SK-N-SH (cell line): ENCODE data around the gene HOXD10. TPM values are rescaled to one million over a fixed set of nuclear protein-coding genes. Genes with fewer than 3 reads are reported as not detected.
A peak's percentile ranks its signal among the peaks of the same experiment; 100 is the strongest.

Experiments used
- CTCF ChIA-PET: fragments of 300-600, 350-600 bp; formaldehyde crosslinking; extraction: SDS; loops from one replicate; lab custom pipeline; 2021; lab: Yijun Ruan, JAX
- POLR2A ChIA-PET: fragments of 350-600 bp; sonication (Branson Sonifier 250); formaldehyde crosslinking; extraction: SDS; loops from one replicate; lab custom pipeline; 2020; ENCODE audit warnings: antibody characterized with exemption, inconsistent platforms; lab: Yijun Ruan, JAX
- DNase-seq: peaks from one replicate; pipeline ENCODE4 v3.0.0; 2012
- H2AFZ ChIP-seq: fragments of 200-600 bp; sonication (generic); 2 replicates; pipeline ENCODE4 v1.8.1; 2016; ENCODE audit warnings: antibody characterized with exemption, mild to moderate bottlenecking, low read depth
- H3F3A ChIP-seq: fragments of 200-600 bp; sonication (generic); replicated peaks from 2 replicates; pipeline ENCODE3; 2016; ENCODE audit warnings: antibody characterized with exemption, mild to moderate bottlenecking; ENCODE audit not compliant: insufficient read depth
- H3K27ac ChIP-seq, 2 experiments: fragments of 200-500 bp in 1 of 2; fragments of 200-600 bp in 1 of 2; sonication (Bioruptor generic) in 1 of 2; sonication (generic), shearing (Covaris generic) in 1 of 2; 2 replicates each; pipeline versions ENCODE4 v1.5.1 to v1.6.1; 2014 to 2016; ENCODE audit warnings: low read depth in 2 of 2, inconsistent platforms in 1 of 2, low read length in 1 of 2, mild to moderate bottlenecking in 1 of 2, mixed read lengths in 1 of 2
- H3K27me3 ChIP-seq: fragments of 200-600 bp; sonication (generic), shearing (Covaris generic); 2 replicates; pipeline ENCODE4 v1.6.1; 2016; ENCODE audit warnings: mixed run types; ENCODE audit not compliant: insufficient read depth
- H3K36me3 ChIP-seq, 2 experiments: fragments of 200-500 bp in 1 of 2; fragments of 200-600 bp in 1 of 2; sonication (Bioruptor generic) in 1 of 2; sonication (generic) in 1 of 2; replicated peaks in 1 of 2; 2 replicates each; pipeline versions ENCODE3 to v1.5.1; 2014 to 2016; ENCODE audit warnings: low read length in 1 of 2, mild to moderate bottlenecking in 1 of 2; ENCODE audit not compliant: insufficient read depth in 2 of 2, control insufficient read depth in 1 of 2
- H3K4me1 ChIP-seq, 2 experiments: fragments of 200-500 bp in 1 of 2; fragments of 200-600 bp in 1 of 2; sonication (Bioruptor generic) in 1 of 2; sonication (generic), shearing (Covaris generic) in 1 of 2; 2 replicates each; pipeline versions ENCODE4 v1.5.1 to v1.6.1; 2014 to 2016; ENCODE audit warnings: low read depth in 1 of 2, low read length in 1 of 2, mixed run types in 1 of 2; ENCODE audit not compliant: insufficient read depth in 2 of 2, control insufficient read depth in 1 of 2
- H3K4me2 ChIP-seq: fragments of 200-600 bp; sonication (generic), shearing (Covaris generic); 2 replicates; pipeline ENCODE4 v1.6.1; 2017; ENCODE audit warnings: mixed run types
- H3K4me3 ChIP-seq, 2 experiments: fragments of 200-500 bp in 1 of 2; fragments of 200-600 bp in 1 of 2; sonication (Bioruptor generic) in 1 of 2; sonication (generic), shearing (Covaris generic) in 1 of 2; 2 replicates each; pipeline versions ENCODE4 v1.5.1 to v1.8.1; 2014 to 2016; ENCODE audit warnings: low read depth in 2 of 2, inconsistent platforms in 1 of 2, low read length in 1 of 2, mild to moderate bottlenecking in 1 of 2, mixed read lengths in 1 of 2, moderate library complexity in 1 of 2
- H3K79me2 ChIP-seq: fragments of 200-600 bp; sonication (generic); 2 replicates; pipeline ENCODE4 v1.8.1; 2017; ENCODE audit warnings: mild to moderate bottlenecking; ENCODE audit not compliant: insufficient read depth
- H3K9ac ChIP-seq: fragments of 200-600 bp; sonication (generic); 2 replicates; pipeline ENCODE4 v1.6.1; 2017; ENCODE audit warnings: mixed run types
- H3K9me2 ChIP-seq: fragments of 200-600 bp; sonication (generic); 2 replicates; pipeline ENCODE4 v1.6.1; 2017; ENCODE audit warnings: mixed run types
- H3K9me3 ChIP-seq: fragments of 200-600 bp; sonication (generic); 2 replicates; pipeline ENCODE4 v1.6.1; 2017; ENCODE audit warnings: mixed run types, mild to moderate bottlenecking, moderate library complexity
- H4K20me1 ChIP-seq: fragments of 200-600 bp; sonication (generic); 2 replicates; pipeline ENCODE4 v1.6.1; 2017; ENCODE audit warnings: mild to moderate bottlenecking, mixed run types; ENCODE audit not compliant: insufficient read depth
- CHD2 ChIP-seq: fragments of 150-350 bp; IDR thresholded peaks from 2 replicates; pipeline ENCODE4 v1.6.1; 2018; ENCODE audit warnings: low read length; ENCODE audit not compliant: partially characterized antibody
- ELF1 ChIP-seq: IDR thresholded peaks from 2 replicates; pipeline ENCODE4 v1.4.0; 2012
- EP300 ChIP-seq, 2 experiments: IDR thresholded peaks; 2 replicates each; pipeline versions ENCODE4 v1.4.0 to v1.6.1; 2012; ENCODE audit warnings: borderline replicate concordance in 1 of 2, low read depth in 1 of 2, low read length in 1 of 2
- EZH2phosphoT487 ChIP-seq: fragments of 200-600 bp; sonication (generic); IDR thresholded peaks from 2 replicates; pipeline ENCODE4 v1.6.1; 2017; ENCODE audit warnings: low read depth, mixed run types, mild to moderate bottlenecking, antibody characterized with exemption, moderate library complexity, borderline replicate concordance
- FOSL2 ChIP-seq: IDR thresholded peaks from 2 replicates; pipeline ENCODE4 v1.4.0; 2012; ENCODE audit warnings: low read depth, mild to moderate bottlenecking, moderate library complexity, borderline replicate concordance
- FOXJ3 ChIP-seq: sonication (generic); formaldehyde crosslinking; IDR thresholded peaks from 2 replicates; pipeline ENCODE4 v1.5.1; 2020; ENCODE audit warnings: mild to moderate bottlenecking, missing genetic modification reagents
- FOXM1 ChIP-seq: IDR thresholded peaks from 2 replicates; pipeline ENCODE4 v1.4.0; 2012; ENCODE audit warnings: low read depth, mild to moderate bottlenecking
- GABPA ChIP-seq: IDR thresholded peaks from 2 replicates; pipeline ENCODE4 v1.4.0; 2012; ENCODE audit warnings: low read depth, mild to moderate bottlenecking
- IRF3 ChIP-seq: fragments of 150-350 bp; IDR thresholded peaks from 2 replicates; pipeline ENCODE4 v1.6.1; 2016; ENCODE audit warnings: mild to moderate bottlenecking, low read depth, low read length
- JUND ChIP-seq: IDR thresholded peaks from 2 replicates; pipeline ENCODE4 v1.4.0; 2012
- MEF2A ChIP-seq: IDR thresholded peaks from 2 replicates; pipeline ENCODE4 v1.4.0; 2012; ENCODE audit warnings: low read depth, borderline replicate concordance
- MXI1 ChIP-seq: IDR thresholded peaks from 2 replicates; pipeline ENCODE4 v1.6.1; 2012; ENCODE audit warnings: mild to moderate bottlenecking, low read depth, low read length, improper control_type of control experiment
- NFIC ChIP-seq: IDR thresholded peaks from 2 replicates; pipeline ENCODE4 v1.4.0; 2012; ENCODE audit warnings: borderline replicate concordance
- NRF1 ChIP-seq: IDR thresholded peaks from 2 replicates; pipeline ENCODE4 v1.6.1; 2012; ENCODE audit warnings: low read depth, mild to moderate bottlenecking, low read length
- POLR2AphosphoS5 ChIP-seq: IDR thresholded peaks from 2 replicates; pipeline ENCODE4 v1.6.1; 2012; ENCODE audit warnings: low read depth, low read length
- RCOR1 ChIP-seq: fragments of 150-350 bp; IDR thresholded peaks from 2 replicates; pipeline ENCODE4 v1.6.1; 2017; ENCODE audit warnings: antibody characterized with exemption, low read length
- RFX5 ChIP-seq: IDR thresholded peaks from 2 replicates; pipeline ENCODE4 v1.6.1; 2012; ENCODE audit warnings: mild to moderate bottlenecking, improper control_type of control experiment, low read length
- RXRA ChIP-seq: IDR thresholded peaks from 2 replicates; pipeline ENCODE4 v1.4.0; 2012; ENCODE audit warnings: low read depth, mild to moderate bottlenecking, borderline replicate concordance
- SMC3 ChIP-seq: IDR thresholded peaks from 2 replicates; pipeline ENCODE4 v1.6.1; 2012; ENCODE audit warnings: low read depth, low read length, improper control_type of control experiment
- TAF1 ChIP-seq: IDR thresholded peaks from 2 replicates; pipeline ENCODE4 v1.6.1; 2012; ENCODE audit warnings: low read depth, mild to moderate bottlenecking, low read length, moderate library complexity, borderline replicate concordance
- TEAD4 ChIP-seq: IDR thresholded peaks from 2 replicates; pipeline ENCODE4 v1.4.0; 2012; ENCODE audit warnings: mild to moderate bottlenecking, borderline replicate concordance; ENCODE audit not compliant: insufficient read depth
- USF1 ChIP-seq: IDR thresholded peaks from 2 replicates; pipeline ENCODE4 v1.4.0; 2012; ENCODE audit warnings: low read depth, borderline replicate concordance
- polyA plus RNA-seq, 3 experiments: library from polyadenylated mRNA; depleted of rRNA; stranded (reverse); fragments of >200 nt; gene quantifications; 2 replicates each; pipeline ENCODE4 v1.2.3, GENCODE V29; 2012
- TF ChIP-seq, protein P1 (sequence below): fragments of 150-350 bp; IDR thresholded peaks from 2 replicates; pipeline ENCODE4 v1.6.1; 2017; ENCODE audit warnings: antibody characterized with exemption, low read length, low read depth, borderline replicate concordance
- TF ChIP-seq, protein P2 (sequence below): IDR thresholded peaks from 2 replicates; pipeline ENCODE4; 2012
- TF ChIP-seq, protein P3 (sequence below): IDR thresholded peaks from 2 replicates; pipeline ENCODE4 v1.4.0; 2012; ENCODE audit warnings: low read depth, borderline replicate concordance
- TF ChIP-seq, protein P4 (sequence below): fragments of 200-600 bp; sonication (generic); IDR thresholded peaks from 2 replicates; pipeline ENCODE4 v1.6.1; 2017; ENCODE audit warnings: antibody characterized with exemption, mild to moderate bottlenecking, moderate library complexity
- TF ChIP-seq, protein P5 (sequence below): IDR thresholded peaks from 2 replicates; pipeline ENCODE4 v1.4.0; 2012; ENCODE audit warnings: low read depth

HOXD10 gene
- polyA plus RNA-seq, 1 of the 3 experiments (the other 2 are of a cell fraction), result 0.10 TPM

DNA sequence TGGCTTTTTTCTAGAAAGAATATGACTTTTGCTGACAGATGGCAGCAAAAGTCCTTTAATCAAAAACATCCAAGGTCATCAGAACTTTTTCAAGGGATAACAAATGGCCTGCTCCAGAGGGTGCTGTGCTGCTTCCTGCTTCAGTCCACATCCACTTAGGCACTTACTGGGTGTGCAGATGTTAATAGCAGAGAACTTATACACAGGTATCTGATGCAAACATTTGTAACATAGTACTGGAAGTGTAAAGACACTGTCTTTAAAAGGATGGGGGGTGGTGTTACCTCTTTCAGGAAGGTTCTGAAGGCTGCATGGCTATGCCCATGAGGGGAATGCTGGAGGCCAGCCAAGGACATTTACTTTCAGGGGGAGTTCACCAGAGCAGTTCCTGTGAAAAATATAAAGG is 18.5 kb downstream of the HOXD10 start:
- Histone ChIP-seq H3K27me3 (no peaks in the 10 kb centered on the region), H3K9me3 (no peaks in the 10 kb centered on the region), H3K79me2 (peaks cover 44% of the 10 kb centered on the region), H3K36me3 (no peaks in the 10 kb centered on the region), H3K4me2 (peak overlapping the region; percentile 96), H3K27ac (peak overlapping the region; percentile 63 to 92), H3K9ac (peak overlapping the region; percentile 94; the same call in 1 of the 2 replicates), H3K4me3 (no peak overlapping the region), H2AFZ (no peak overlapping the region; the same call in 1 of the 2 replicates), H4K20me1 (no peaks in the 10 kb centered on the region), H3K4me1 (peaks cover 30 to 52% of the 10 kb centered on the region in 2 experiments), H3K9me2 (no peaks in the 10 kb centered on the region), H3F3A (peaks cover 40% of the 10 kb centered on the region)
- POLR2A ChIA-PET, result interaction anchor here (2.2 to 6.3 kb wide), 2 partner anchors 419 to 439 kb away, joined by 10 to 34 read pairs; no protein-coding TSS in a partner anchor
- CTCF ChIA-PET, result interaction anchor here (0.8 to 26.1 kb wide), 8 partner anchors 11 to 1014 kb away, joined by 3 to 1047 read pairs (median 20); partner anchors contain the start of gene HOXD9
- DNase-seq, result no peak
- TF ChIP-seq, protein P1, sequence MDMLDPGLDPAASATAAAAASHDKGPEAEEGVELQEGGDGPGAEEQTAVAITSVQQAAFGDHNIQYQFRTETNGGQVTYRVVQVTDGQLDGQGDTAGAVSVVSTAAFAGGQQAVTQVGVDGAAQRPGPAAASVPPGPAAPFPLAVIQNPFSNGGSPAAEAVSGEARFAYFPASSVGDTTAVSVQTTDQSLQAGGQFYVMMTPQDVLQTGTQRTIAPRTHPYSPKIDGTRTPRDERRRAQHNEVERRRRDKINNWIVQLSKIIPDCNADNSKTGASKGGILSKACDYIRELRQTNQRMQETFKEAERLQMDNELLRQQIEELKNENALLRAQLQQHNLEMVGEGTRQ, result no peak
- TF ChIP-seq CHD2 (no peak), JUND (no peak), POLR2AphosphoS5 (no peak), NFIC (peak; percentile 15; the same call in 1 of the 2 replicates), RCOR1 (peak; percentile 76), ELF1 (no peak), RFX5 (peak; percentile 30; the same call in 1 of the 2 replicates), EP300 (IDR thresholded peaks at IDR 0.05; ENCODE audit: borderline replicate concordance in 1 of 2, low read depth in 1 of 2, low read length in 1 of 2) (peak in 1 of 2 experiments; percentile 83; a peak in 2 of 4 replicates), FOXM1 (no peak), FOXJ3 (CRISPR knock-in tag) (no peak), SMC3 (peak; percentile 40; the same call in 1 of the 2 replicates), RXRA (no peak), TAF1 (no peak), FOSL2 (no peak), IRF3 (no peak), GABPA (no peak), TEAD4 (no peak; the same call in 1 of the 2 replicates), NRF1 (no peak), MEF2A (no peak), MXI1 (peak; percentile 41; the same call in 1 of the 2 replicates), USF1 (no peak), EZH2phosphoT487 (no peak)
- TF ChIP-seq, protein P2, sequence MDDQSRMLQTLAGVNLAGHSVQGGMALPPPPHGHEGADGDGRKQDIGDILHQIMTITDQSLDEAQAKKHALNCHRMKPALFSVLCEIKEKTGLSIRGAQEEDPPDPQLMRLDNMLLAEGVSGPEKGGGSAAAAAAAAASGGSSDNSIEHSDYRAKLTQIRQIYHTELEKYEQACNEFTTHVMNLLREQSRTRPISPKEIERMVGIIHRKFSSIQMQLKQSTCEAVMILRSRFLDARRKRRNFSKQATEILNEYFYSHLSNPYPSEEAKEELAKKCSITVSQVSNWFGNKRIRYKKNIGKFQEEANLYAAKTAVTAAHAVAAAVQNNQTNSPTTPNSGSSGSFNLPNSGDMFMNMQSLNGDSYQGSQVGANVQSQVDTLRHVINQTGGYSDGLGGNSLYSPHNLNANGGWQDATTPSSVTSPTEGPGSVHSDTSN, result no peak; the same call in 1 of the 2 replicates
- TF ChIP-seq, protein P3, sequence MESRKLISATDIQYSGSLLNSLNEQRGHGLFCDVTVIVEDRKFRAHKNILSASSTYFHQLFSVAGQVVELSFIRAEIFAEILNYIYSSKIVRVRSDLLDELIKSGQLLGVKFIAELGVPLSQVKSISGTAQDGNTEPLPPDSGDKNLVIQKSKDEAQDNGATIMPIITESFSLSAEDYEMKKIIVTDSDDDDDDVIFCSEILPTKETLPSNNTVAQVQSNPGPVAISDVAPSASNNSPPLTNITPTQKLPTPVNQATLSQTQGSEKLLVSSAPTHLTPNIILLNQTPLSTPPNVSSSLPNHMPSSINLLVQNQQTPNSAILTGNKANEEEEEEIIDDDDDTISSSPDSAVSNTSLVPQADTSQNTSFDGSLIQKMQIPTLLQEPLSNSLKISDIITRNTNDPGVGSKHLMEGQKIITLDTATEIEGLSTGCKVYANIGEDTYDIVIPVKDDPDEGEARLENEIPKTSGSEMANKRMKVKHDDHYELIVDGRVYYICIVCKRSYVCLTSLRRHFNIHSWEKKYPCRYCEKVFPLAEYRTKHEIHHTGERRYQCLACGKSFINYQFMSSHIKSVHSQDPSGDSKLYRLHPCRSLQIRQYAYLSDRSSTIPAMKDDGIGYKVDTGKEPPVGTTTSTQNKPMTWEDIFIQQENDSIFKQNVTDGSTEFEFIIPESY, result no peak
- TF ChIP-seq, protein P4, sequence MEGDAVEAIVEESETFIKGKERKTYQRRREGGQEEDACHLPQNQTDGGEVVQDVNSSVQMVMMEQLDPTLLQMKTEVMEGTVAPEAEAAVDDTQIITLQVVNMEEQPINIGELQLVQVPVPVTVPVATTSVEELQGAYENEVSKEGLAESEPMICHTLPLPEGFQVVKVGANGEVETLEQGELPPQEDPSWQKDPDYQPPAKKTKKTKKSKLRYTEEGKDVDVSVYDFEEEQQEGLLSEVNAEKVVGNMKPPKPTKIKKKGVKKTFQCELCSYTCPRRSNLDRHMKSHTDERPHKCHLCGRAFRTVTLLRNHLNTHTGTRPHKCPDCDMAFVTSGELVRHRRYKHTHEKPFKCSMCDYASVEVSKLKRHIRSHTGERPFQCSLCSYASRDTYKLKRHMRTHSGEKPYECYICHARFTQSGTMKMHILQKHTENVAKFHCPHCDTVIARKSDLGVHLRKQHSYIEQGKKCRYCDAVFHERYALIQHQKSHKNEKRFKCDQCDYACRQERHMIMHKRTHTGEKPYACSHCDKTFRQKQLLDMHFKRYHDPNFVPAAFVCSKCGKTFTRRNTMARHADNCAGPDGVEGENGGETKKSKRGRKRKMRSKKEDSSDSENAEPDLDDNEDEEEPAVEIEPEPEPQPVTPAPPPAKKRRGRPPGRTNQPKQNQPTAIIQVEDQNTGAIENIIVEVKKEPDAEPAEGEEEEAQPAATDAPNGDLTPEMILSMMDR, result peak; percentile 27
- TF ChIP-seq, protein P5, sequence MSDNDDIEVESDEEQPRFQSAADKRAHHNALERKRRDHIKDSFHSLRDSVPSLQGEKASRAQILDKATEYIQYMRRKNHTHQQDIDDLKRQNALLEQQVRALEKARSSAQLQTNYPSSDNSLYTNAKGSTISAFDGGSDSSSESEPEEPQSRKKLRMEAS, result no peak
